ENCODE data around the gene KCNK3. TPM values are rescaled to one million over a fixed set of nuclear protein-coding genes. Genes with fewer than 3 reads are reported as not detected.
"Not testable (repeated sequence)": the region's sequence is repeated elsewhere in the genome, so short reads cannot be mapped to it uniquely, and the experiment has no call there.

The KCNK3 gene
- total and polyA plus RNA-seq, 7 experiments from 2014 or later, result not detected

- Mint-ChIP-seq H3K4me1 (no peaks in the 10 kb centered on the region), H3K27me3 (peaks cover 11 to 28% (median 19%) of the 10 kb centered on the region in 5 donors), H3K9me3 (peaks cover 4 to 32% (median 22%) of the 10 kb centered on the region in 11 donors), H3K27ac (no peak overlapping the region), H3K4me3 (no peak overlapping the region), H3K36me3 (no peaks in the 10 kb centered on the region)
- no peak for DNase-seq
- H3K36me3 ChIP-seq (ENCODE audit: control insufficient read depth in 2 of 3, insufficient read depth in 3 of 3, low read length in 3 of 3), result no peaks in the 10 kb centered on the region
- ATAC-seq, result no peak
- no peak overlapping the region for H3K27ac ChIP-seq (ENCODE audit: low read depth, low read length)
- ChIA-PET POLR2A (no interaction called here), CTCF (no interaction called here)
- H3K4me1 ChIP-seq (ENCODE audit: control insufficient read depth in 2 of 2, insufficient read depth in 2 of 2, low read length in 2 of 2), result no peaks in the 10 kb centered on the region
- H3K9me3 ChIP-seq (ENCODE audit: control insufficient read depth in 2 of 3, low read length in 3 of 3), result no peaks in the 10 kb centered on the region
- H3K4me3 ChIP-seq (ENCODE audit: low read length), result no peak overlapping the region
- no peaks in the 10 kb centered on the region for H3K27me3 ChIP-seq (ENCODE audit: control insufficient read depth in 2 of 2, insufficient read depth in 2 of 2, low read length in 2 of 2)
- intact Hi-C loops (cut with micrococcal nuclease), result no loop called here
Measured at GRCh38 chr2:26660363-26660962, 32.1 kb upstream of the KCNK3 start.

- H3K27me3 ChIP-seq (ENCODE audit: control insufficient read depth in 2 of 2, insufficient read depth in 2 of 2, low read length in 2 of 2); intact Hi-C loops (cut with micrococcal nuclease); H3K9me3 ChIP-seq (ENCODE audit: control insufficient read depth in 2 of 3, low read length in 3 of 3); H3K27ac Mint-ChIP-seq; H3K4me3 Mint-ChIP-seq; H3K4me1 ChIP-seq (ENCODE audit: control insufficient read depth in 2 of 2, insufficient read depth in 2 of 2, low read length in 2 of 2); POLR2A ChIA-PET; CTCF ChIA-PET; DNase-seq; H3K4me1 Mint-ChIP-seq; H3K4me3 ChIP-seq (ENCODE audit: low read length); ATAC-seq; H3K36me3 Mint-ChIP-seq; H3K36me3 ChIP-seq (ENCODE audit: control insufficient read depth in 2 of 3, insufficient read depth in 3 of 3, low read length in 3 of 3); H3K27ac ChIP-seq (ENCODE audit: low read depth, low read length): not testable (repeated sequence)
- peaks cover 22 to 49% (median 37%) of the 10 kb centered on the region in 5 donors for H3K27me3 Mint-ChIP-seq
- peaks cover 0 to 26% (median 11%) of the 10 kb centered on the region in 11 donors for H3K9me3 Mint-ChIP-seq
Measured at GRCh38 chr2:26665296-26665695, 27.2 kb upstream of the KCNK3 start.

GRCh38 chr2:26666671-26667070, 25.9 kb upstream of the KCNK3 start:
- Histone ChIP-seq H3K4me3 (ENCODE audit: low read length) (no peak overlapping the region), H3K9me3 (ENCODE audit: control insufficient read depth in 2 of 3, low read length in 3 of 3) (no peaks in the 10 kb centered on the region), H3K4me1 (ENCODE audit: control insufficient read depth in 2 of 2, insufficient read depth in 2 of 2, low read length in 2 of 2) (no peaks in the 10 kb centered on the region), H3K36me3 (ENCODE audit: control insufficient read depth in 2 of 3, insufficient read depth in 3 of 3, low read length in 3 of 3) (no peaks in the 10 kb centered on the region), H3K27me3 (ENCODE audit: control insufficient read depth in 2 of 2, insufficient read depth in 2 of 2, low read length in 2 of 2) (no peaks in the 10 kb centered on the region), H3K27ac (ENCODE audit: low read depth, low read length) (no peak overlapping the region)
- H3K4me1 Mint-ChIP-seq, result peaks cover 0 to 2% (median 0%) of the 10 kb centered on the region in 7 donors
- H3K4me3 Mint-ChIP-seq, result no peak overlapping the region
- peaks cover 0 to 14% (median 0%) of the 10 kb centered on the region in 11 donors for H3K9me3 Mint-ChIP-seq
- ChIA-PET CTCF (no interaction called here), POLR2A (no interaction called here)
- intact Hi-C loops (cut with micrococcal nuclease), result no loop called here
- H3K27me3 Mint-ChIP-seq, result peaks cover 17 to 46% (median 43%) of the 10 kb centered on the region in 5 donors
- no peak overlapping the region for H3K27ac Mint-ChIP-seq
- no peak for ATAC-seq
- no peak for DNase-seq
- peaks cover 0 to 5% (median 0%) of the 10 kb centered on the region in 5 donors for H3K36me3 Mint-ChIP-seq

GRCh38 chr2:26668041-26668440, 24.5 kb upstream of the KCNK3 start:
- Histone ChIP-seq H3K4me3 (ENCODE audit: low read length) (no peak overlapping the region), H3K36me3 (ENCODE audit: control insufficient read depth in 2 of 3, insufficient read depth in 3 of 3, low read length in 3 of 3) (no peaks in the 10 kb centered on the region), H3K9me3 (ENCODE audit: control insufficient read depth in 2 of 3, low read length in 3 of 3) (no peaks in the 10 kb centered on the region), H3K27ac (ENCODE audit: low read depth, low read length) (no peak overlapping the region), H3K4me1 (ENCODE audit: control insufficient read depth in 2 of 2, insufficient read depth in 2 of 2, low read length in 2 of 2) (no peaks in the 10 kb centered on the region), H3K27me3 (ENCODE audit: control insufficient read depth in 2 of 2, insufficient read depth in 2 of 2, low read length in 2 of 2) (no peaks in the 10 kb centered on the region)
- POLR2A ChIA-PET, result no interaction called here
- Mint-ChIP-seq H3K9me3 (peaks cover 0 to 14% (median 0%) of the 10 kb centered on the region in 11 donors), H3K4me1 (peaks cover 0 to 2% (median 0%) of the 10 kb centered on the region in 7 donors), H3K36me3 (peaks cover 0 to 5% (median 0%) of the 10 kb centered on the region in 5 donors), H3K27me3 (peaks cover 17 to 51% (median 44%) of the 10 kb centered on the region in 5 donors), H3K27ac (no peak overlapping the region), H3K4me3 (no peak overlapping the region)
- DNase-seq (no peak), ATAC-seq (no peak)
- CTCF ChIA-PET, result no interaction called here
- intact Hi-C loops (cut with micrococcal nuclease), result no loop called here

GRCh38 chr2:26668856-26669750, 23.4 kb upstream of the KCNK3 start:
- Histone ChIP-seq H3K4me3 (ENCODE audit: low read length) (no peak overlapping the region), H3K27ac (ENCODE audit: low read depth, low read length) (no peak overlapping the region), H3K9me3 (ENCODE audit: control insufficient read depth in 2 of 3, low read length in 3 of 3) (no peaks in the 10 kb centered on the region), H3K27me3 (ENCODE audit: control insufficient read depth in 2 of 2, insufficient read depth in 2 of 2, low read length in 2 of 2) (no peaks in the 10 kb centered on the region), H3K36me3 (ENCODE audit: control insufficient read depth in 2 of 3, insufficient read depth in 3 of 3, low read length in 3 of 3) (no peaks in the 10 kb centered on the region), H3K4me1 (ENCODE audit: control insufficient read depth in 2 of 2, insufficient read depth in 2 of 2, low read length in 2 of 2) (no peaks in the 10 kb centered on the region)
- ChIA-PET CTCF (no interaction called here), POLR2A (no interaction called here)
- Mint-ChIP-seq H3K27me3 (peaks cover 17 to 52% (median 42%) of the 10 kb centered on the region in 5 donors), H3K27ac (no peak overlapping the region), H3K36me3 (peaks cover 0 to 5% (median 0%) of the 10 kb centered on the region in 5 donors), H3K4me3 (no peak overlapping the region), H3K4me1 (peaks cover 0 to 2% (median 0%) of the 10 kb centered on the region in 7 donors), H3K9me3 (peaks cover 0 to 14% (median 0%) of the 10 kb centered on the region in 11 donors)
- no peak for ATAC-seq
- intact Hi-C loops (cut with micrococcal nuclease), result no loop called here
- no peak for DNase-seq

- H3K4me3 Mint-ChIP-seq, result no peak overlapping the region
- ATAC-seq, result no peak
- peaks cover 0 to 5% (median 0%) of the 10 kb centered on the region in 5 donors for H3K36me3 Mint-ChIP-seq
- ChIA-PET CTCF (no interaction called here), POLR2A (no interaction called here)
- Histone ChIP-seq H3K36me3 (ENCODE audit: control insufficient read depth in 2 of 3, insufficient read depth in 3 of 3, low read length in 3 of 3) (no peaks in the 10 kb centered on the region), H3K4me1 (ENCODE audit: control insufficient read depth in 2 of 2, insufficient read depth in 2 of 2, low read length in 2 of 2) (no peaks in the 10 kb centered on the region), H3K4me3 (ENCODE audit: low read length) (no peak overlapping the region), H3K27ac (ENCODE audit: low read depth, low read length) (no peak overlapping the region), H3K27me3 (ENCODE audit: control insufficient read depth in 2 of 2, insufficient read depth in 2 of 2, low read length in 2 of 2) (no peaks in the 10 kb centered on the region), H3K9me3 (ENCODE audit: control insufficient read depth in 2 of 3, low read length in 3 of 3) (no peaks in the 10 kb centered on the region)
- peaks cover 0 to 2% (median 0%) of the 10 kb centered on the region in 7 donors for H3K4me1 Mint-ChIP-seq
- H3K27ac Mint-ChIP-seq, result no peak overlapping the region
- peaks cover 17 to 52% (median 42%) of the 10 kb centered on the region in 5 donors for H3K27me3 Mint-ChIP-seq
- DNase-seq, result no peak
- intact Hi-C loops (cut with micrococcal nuclease), result no loop called here
- H3K9me3 Mint-ChIP-seq, result peaks cover 0 to 14% (median 0%) of the 10 kb centered on the region in 11 donors
Measured at GRCh38 chr2:26670171-26670570, 22.4 kb upstream of the KCNK3 start.
